ENCODE measurements around the gene C1QTNF12.
"Not testable (repeated sequence)": the region's sequence is repeated elsewhere in the genome, so short reads cannot be mapped to it uniquely, and the experiment has no call there.

C1QTNF12 gene

GRCh38 chr1:1255611-1256010 lies 9.1 kb upstream of the C1QTNF12 start:
- Histone ChIP-seq H3K9ac (ENCODE audit: low read length) (no peak overlapping the region), H3K36me3 (ENCODE audit: control insufficient read depth, insufficient read depth, low read length, severe bottlenecking) (peaks cover 59% of the 10 kb centered on the region), H3K9me3 (ENCODE audit: control insufficient read depth, low read length) (no peaks in the 10 kb centered on the region), H3K4me3 (ENCODE audit: low read length) (no peak overlapping the region), H3K4me1 (ENCODE audit: control insufficient read depth, insufficient read depth, low read length) (no peaks in the 10 kb centered on the region), H3K27me3 (replicated peaks; ENCODE audit: control insufficient read depth, insufficient read depth, low read length) (no peaks in the 10 kb centered on the region)
- DNase-seq (ENCODE audit: low read depth) = no peak

- DNase-seq (ENCODE audit: low read depth) = no peak
- H3K9ac ChIP-seq (ENCODE audit: low read length) = no peak overlapping the region
- peaks cover 54% of the 10 kb centered on the region for H3K36me3 ChIP-seq (ENCODE audit: control insufficient read depth, insufficient read depth, low read length, severe bottlenecking)
- H3K27me3 ChIP-seq (replicated peaks; ENCODE audit: control insufficient read depth, insufficient read depth, low read length) = no peaks in the 10 kb centered on the region
- H3K4me1 ChIP-seq (ENCODE audit: control insufficient read depth, insufficient read depth, low read length) = no peaks in the 10 kb centered on the region
- no peak overlapping the region for H3K4me3 ChIP-seq (ENCODE audit: low read length)
- no peaks in the 10 kb centered on the region for H3K9me3 ChIP-seq (ENCODE audit: control insufficient read depth, low read length)
These were observed 8.6 kb upstream of the C1QTNF12 start for GRCh38 chr1:1255078-1255477.

GRCh38 chr1:1254667-1254998 lies 8.1 kb upstream of the C1QTNF12 start:
- H3K4me1 ChIP-seq (ENCODE audit: control insufficient read depth, insufficient read depth, low read length) = no peaks in the 10 kb centered on the region
- peaks cover 50% of the 10 kb centered on the region for H3K36me3 ChIP-seq (ENCODE audit: control insufficient read depth, insufficient read depth, low read length, severe bottlenecking)
- no peak overlapping the region for H3K9ac ChIP-seq (ENCODE audit: low read length)
- H3K4me3 ChIP-seq (ENCODE audit: low read length) = no peak overlapping the region
- no peaks in the 10 kb centered on the region for H3K9me3 ChIP-seq (ENCODE audit: control insufficient read depth, low read length)
- H3K27me3 ChIP-seq (replicated peaks; ENCODE audit: control insufficient read depth, insufficient read depth, low read length) = no peaks in the 10 kb centered on the region
- no peak for DNase-seq (ENCODE audit: low read depth)

- no peak for DNase-seq (ENCODE audit: low read depth)
These were observed 7.6 kb upstream of the C1QTNF12 start for GRCh38 chr1:1253972-1254666.

GRCh38 chr1:1253314-1253713 lies 6.8 kb upstream of the C1QTNF12 start:
- DNase-seq (ENCODE audit: low read depth) = no peak
- Histone ChIP-seq H3K4me1 (ENCODE audit: control insufficient read depth, insufficient read depth, low read length) (no peaks in the 10 kb centered on the region), H3K36me3 (ENCODE audit: control insufficient read depth, insufficient read depth, low read length, severe bottlenecking) (peaks cover 42% of the 10 kb centered on the region), H3K27me3 (replicated peaks; ENCODE audit: control insufficient read depth, insufficient read depth, low read length) (no peaks in the 10 kb centered on the region), H3K4me3 (ENCODE audit: low read length) (no peak overlapping the region), H3K9ac (ENCODE audit: low read length) (no peak overlapping the region), H3K9me3 (ENCODE audit: control insufficient read depth, low read length) (no peaks in the 10 kb centered on the region)

More at GRCh38 chr1:1253972-1254666, 7.6 kb upstream of the C1QTNF12 start:
- no peaks in the 10 kb centered on the region for H3K9me3 ChIP-seq (ENCODE audit: control insufficient read depth, low read length)
- H3K4me1 ChIP-seq (ENCODE audit: control insufficient read depth, insufficient read depth, low read length) = no peaks in the 10 kb centered on the region
- H3K9ac ChIP-seq (ENCODE audit: low read length) = no peak overlapping the region
- H3K4me3 ChIP-seq (ENCODE audit: low read length) = no peak overlapping the region
- no peaks in the 10 kb centered on the region for H3K27me3 ChIP-seq (replicated peaks; ENCODE audit: control insufficient read depth, insufficient read depth, low read length)
- peaks cover 47% of the 10 kb centered on the region for H3K36me3 ChIP-seq (ENCODE audit: control insufficient read depth, insufficient read depth, low read length, severe bottlenecking)

GRCh38 chr1:1250786-1251284 lies 4.3 kb upstream of the C1QTNF12 start:
- no peaks in the 10 kb centered on the region for H3K27me3 ChIP-seq (replicated peaks; ENCODE audit: control insufficient read depth, insufficient read depth, low read length)
- no peaks in the 10 kb centered on the region for H3K9me3 ChIP-seq (ENCODE audit: control insufficient read depth, low read length)
- peaks cover 33% of the 10 kb centered on the region for H3K36me3 ChIP-seq (ENCODE audit: control insufficient read depth, insufficient read depth, low read length, severe bottlenecking)
- H3K4me1 ChIP-seq (ENCODE audit: control insufficient read depth, insufficient read depth, low read length) = no peaks in the 10 kb centered on the region
- no peak overlapping the region for H3K4me3 ChIP-seq (ENCODE audit: low read length)
- H3K9ac ChIP-seq (ENCODE audit: low read length) = no peak overlapping the region
- no peak for DNase-seq (ENCODE audit: low read depth)

GRCh38 chr1:1248009-1248913 lies 1.7 kb upstream of the C1QTNF12 start:
- not testable (repeated sequence) for H3K9me3 ChIP-seq (ENCODE audit: control insufficient read depth, low read length); H3K4me3 ChIP-seq (ENCODE audit: low read length); H3K4me1 ChIP-seq (ENCODE audit: control insufficient read depth, insufficient read depth, low read length); DNase-seq (ENCODE audit: low read depth); H3K36me3 ChIP-seq (ENCODE audit: control insufficient read depth, insufficient read depth, low read length, severe bottlenecking); H3K27me3 ChIP-seq (replicated peaks; ENCODE audit: control insufficient read depth, insufficient read depth, low read length); H3K9ac ChIP-seq (ENCODE audit: low read length)

- Histone ChIP-seq H3K9me3 (ENCODE audit: control insufficient read depth, low read length) (no peaks in the 10 kb centered on the region), H3K27me3 (replicated peaks; ENCODE audit: control insufficient read depth, insufficient read depth, low read length) (no peaks in the 10 kb centered on the region), H3K4me3 (ENCODE audit: low read length) (no peak overlapping the region), H3K9ac (ENCODE audit: low read length) (no peak overlapping the region), H3K36me3 (ENCODE audit: control insufficient read depth, insufficient read depth, low read length, severe bottlenecking) (peaks cover 4% of the 10 kb centered on the region), H3K4me1 (ENCODE audit: control insufficient read depth, insufficient read depth, low read length) (no peaks in the 10 kb centered on the region)
- no peak for DNase-seq (ENCODE audit: low read depth)
These were observed 905 bp upstream of the C1QTNF12 start for GRCh38 chr1:1247341-1247913.

GRCh38 chr1:1245817-1246576 lies 525 bp downstream of the C1QTNF12 start:
- Histone ChIP-seq H3K36me3 (ENCODE audit: control insufficient read depth, insufficient read depth, low read length, severe bottlenecking) (no peaks in the 10 kb centered on the region), H3K4me1 (ENCODE audit: control insufficient read depth, insufficient read depth, low read length) (no peaks in the 10 kb centered on the region), H3K9me3 (ENCODE audit: control insufficient read depth, low read length) (no peaks in the 10 kb centered on the region), H3K4me3 (ENCODE audit: low read length) (no peak overlapping the region), H3K27me3 (replicated peaks; ENCODE audit: control insufficient read depth, insufficient read depth, low read length) (no peaks in the 10 kb centered on the region), H3K9ac (ENCODE audit: low read length) (no peak overlapping the region)
- no peak for DNase-seq (ENCODE audit: low read depth)

GRCh38 chr1:1245178-1245816 lies 1.2 kb downstream of the C1QTNF12 start:
- Histone ChIP-seq H3K9ac (ENCODE audit: low read length) (no peak overlapping the region), H3K36me3 (ENCODE audit: control insufficient read depth, insufficient read depth, low read length, severe bottlenecking) (no peaks in the 10 kb centered on the region), H3K27me3 (replicated peaks; ENCODE audit: control insufficient read depth, insufficient read depth, low read length) (no peaks in the 10 kb centered on the region), H3K9me3 (ENCODE audit: control insufficient read depth, low read length) (no peaks in the 10 kb centered on the region), H3K4me3 (ENCODE audit: low read length) (no peak overlapping the region), H3K4me1 (ENCODE audit: control insufficient read depth, insufficient read depth, low read length) (no peaks in the 10 kb centered on the region)
- no peak for DNase-seq (ENCODE audit: low read depth)
